BLaER1 (cell line): ENCODE results near the gene KCNT2.

Experiments used
- H3K27ac ChIP-seq: shearing (Covaris generic); formaldehyde crosslinking; 2 replicates; pipeline ENCODE4 v1.8.1; 2022
- H3K27me3 ChIP-seq: shearing (Covaris generic); formaldehyde crosslinking; 2 replicates; pipeline ENCODE4 v1.8.1; 2022
- H3K36me3 ChIP-seq: shearing (Covaris generic); formaldehyde crosslinking; 2 replicates; pipeline ENCODE4 v1.8.1; 2022
- H3K4me1 ChIP-seq: shearing (Covaris generic); formaldehyde crosslinking; 2 replicates; pipeline ENCODE4 v1.8.1; 2022
- H3K4me2 ChIP-seq: shearing (Covaris generic); formaldehyde crosslinking; 2 replicates; pipeline ENCODE4 v1.8.1; 2022
- H3K4me3 ChIP-seq: shearing (Covaris generic); formaldehyde crosslinking; 2 replicates; pipeline ENCODE4 v1.8.1; 2022
- H3K9ac ChIP-seq: shearing (Covaris generic); formaldehyde crosslinking; 2 replicates; pipeline ENCODE4 v1.8.1; 2022
- H3K9me3 ChIP-seq: shearing (Covaris generic); formaldehyde crosslinking; 2 replicates; pipeline ENCODE4 v1.8.1; 2022
- H4K20me1 ChIP-seq: shearing (Covaris generic); formaldehyde crosslinking; 2 replicates; pipeline ENCODE4 v1.8.1; 2022
- Cebpa-rat ChIP-seq: shearing (Covaris generic); IDR thresholded peaks from 2 replicates; pipeline ENCODE4 v1.8.1; 2022

The KCNT2 gene

GRCh38 chr1:196181594-196181878 lies 426.7 kb downstream of the KCNT2 start:
- Histone ChIP-seq H3K4me3 (no peak overlapping the region), H4K20me1 (no peaks in the 10 kb centered on the region), H3K4me1 (0 out of 2 replicates have a peak, but pooled peaks cover 5% of the 10 kb centered on the region), H3K27ac (no peak overlapping the region), H3K9ac (no peak overlapping the region), H3K9me3 (no peaks in the 10 kb centered on the region), H3K36me3 (no peaks in the 10 kb centered on the region), H3K4me2 (no peak overlapping the region), H3K27me3 (no peaks in the 10 kb centered on the region)
- TF ChIP-seq Cebpa-rat, result no peak

GRCh38 chr1:196180847-196181593 lies 427.2 kb downstream of the KCNT2 start:
- Histone ChIP-seq H3K27ac (no peak overlapping the region), H3K27me3 (no peaks in the 10 kb centered on the region), H4K20me1 (no peaks in the 10 kb centered on the region), H3K4me1 (0 out of 2 replicates have a peak, but pooled peaks cover 5% of the 10 kb centered on the region), H3K4me3 (no peak overlapping the region), H3K9ac (no peak overlapping the region), H3K9me3 (no peaks in the 10 kb centered on the region), H3K4me2 (no peak overlapping the region), H3K36me3 (no peaks in the 10 kb centered on the region)
- no peak for TF ChIP-seq Cebpa-rat

- no peak for TF ChIP-seq Cebpa-rat
- Histone ChIP-seq H3K4me2 (no peak overlapping the region), H3K27me3 (no peaks in the 10 kb centered on the region), H3K9ac (no peak overlapping the region), H3K27ac (no peak overlapping the region), H3K9me3 (no peaks in the 10 kb centered on the region), H4K20me1 (no peaks in the 10 kb centered on the region), H3K4me1 (0 out of 2 replicates have a peak, but pooled peaks cover 5% of the 10 kb centered on the region), H3K4me3 (no peak overlapping the region), H3K36me3 (no peaks in the 10 kb centered on the region)
These were observed 430.1 kb downstream of the KCNT2 start for GRCh38 chr1:196178083-196178635.
